GM18517 (cell line): Measurements from ENCODE around the gene ATXN1.
"Not testable (repeated sequence)": the region's sequence is repeated elsewhere in the genome, so short reads cannot be mapped to it uniquely, and the experiment has no call there.

Source experiments
- ATAC-seq: cut with Tn5 transposase; IDR thresholded peaks from one replicate; pipeline ENCODE4 v1.9.1; 2021; ENCODE audit warnings: mild to moderate bottlenecking, moderate library complexity; ENCODE audit not compliant: unreplicated experiment

The ATXN1 gene

GRCh38 chr6:16277101-16277981, 483.9 kb downstream of the ATXN1 start:
- ATAC-seq: no peak

GRCh38 chr6:16274885-16275589, 486.2 kb downstream of the ATXN1 start:
- no peak for ATAC-seq

- no peak for ATAC-seq
Measured at GRCh38 chr6:16274483-16274882, 486.8 kb downstream of the ATXN1 start.

GRCh38 chr6:16273256-16273655, 488.0 kb downstream of the ATXN1 start:
- no peak for ATAC-seq

- no peak for ATAC-seq
Measured at GRCh38 chr6:16272201-16272600, 489.1 kb downstream of the ATXN1 start.

GRCh38 chr6:16271428-16271827, 489.8 kb downstream of the ATXN1 start:
- ATAC-seq: no peak

- ATAC-seq: no peak
Measured at GRCh38 chr6:16270178-16270794, 491.0 kb downstream of the ATXN1 start.

GRCh38 chr6:16269442-16270070, 491.7 kb downstream of the ATXN1 start:
- not testable (repeated sequence) for ATAC-seq

GRCh38 chr6:16267428-16268263, 493.6 kb downstream of the ATXN1 start:
- no peak for ATAC-seq

- ATAC-seq: no peak
Measured at GRCh38 chr6:16265351-16266341, 495.6 kb downstream of the ATXN1 start.

GRCh38 chr6:16264785-16265184, 496.5 kb downstream of the ATXN1 start:
- ATAC-seq: no peak

GRCh38 chr6:16263464-16264099, 497.7 kb downstream of the ATXN1 start:
- not testable (repeated sequence) for ATAC-seq

GRCh38 chr6:16262773-16263172, 498.5 kb downstream of the ATXN1 start:
- not testable (repeated sequence) for ATAC-seq

- not testable (repeated sequence) for ATAC-seq
Measured at GRCh38 chr6:16260602-16261001, 500.7 kb downstream of the ATXN1 start.

- not testable (repeated sequence) for ATAC-seq
Measured at GRCh38 chr6:16259604-16260003, 501.7 kb downstream of the ATXN1 start.

GRCh38 chr6:16258709-16259075, 502.6 kb downstream of the ATXN1 start:
- ATAC-seq: no peak

- ATAC-seq: no peak
Measured at GRCh38 chr6:16257999-16258708, 503.1 kb downstream of the ATXN1 start.

GRCh38 chr6:16256781-16257180, 504.5 kb downstream of the ATXN1 start:
- no peak for ATAC-seq
